Thyroid gland (tissue), 4 donors: ENCODE data around the gene TMEM131.

Source experiments
- POLR2A ChIP-seq, 2 donors: fragments of 450-650 bp; IDR thresholded peaks; one replicate each; pipeline ENCODE4 v1.6.1; 2017; ENCODE audit warnings: antibody characterized with exemption in 2 of 2, mild to moderate bottlenecking in 2 of 2, moderate library complexity in 1 of 2
- TF ChIP-seq, protein P1 (sequence below), 6 experiments: fragments of 200-600 bp in 3 of 6; fragments of 450-650 bp in 3 of 6; sonication (generic) in 3 of 6; IDR thresholded peaks; one replicate each; pipeline ENCODE4 v1.5.1; 2016 to 2019; ENCODE audit warnings: antibody characterized with exemption in 6 of 6, mild to moderate bottlenecking in 2 of 6, inconsistent platforms in 1 of 6, moderate library complexity in 1 of 6

DNA sequence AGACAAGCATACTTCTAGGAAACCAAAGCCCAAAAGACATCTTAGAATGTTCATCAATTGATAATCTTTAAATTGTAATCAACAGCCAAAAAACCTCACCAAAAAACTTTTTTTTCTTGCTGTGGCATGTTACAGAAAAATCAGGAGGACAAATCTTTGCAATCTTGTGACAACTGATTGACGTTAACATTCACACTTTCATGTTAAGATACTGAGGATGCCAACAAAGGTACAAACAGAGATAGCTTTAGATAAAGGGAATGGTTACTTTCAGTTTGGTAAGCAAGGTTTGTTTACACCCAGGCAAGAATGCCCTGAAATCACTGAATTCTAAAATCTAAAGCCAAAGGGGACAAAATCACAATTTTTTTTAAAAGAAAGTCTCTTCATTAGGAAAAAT lies 190.0 kb downstream of the TMEM131 start:
- no peak for TF ChIP-seq POLR2A (IDR thresholded peaks at IDR 0.05)
- TF ChIP-seq, protein P1, sequence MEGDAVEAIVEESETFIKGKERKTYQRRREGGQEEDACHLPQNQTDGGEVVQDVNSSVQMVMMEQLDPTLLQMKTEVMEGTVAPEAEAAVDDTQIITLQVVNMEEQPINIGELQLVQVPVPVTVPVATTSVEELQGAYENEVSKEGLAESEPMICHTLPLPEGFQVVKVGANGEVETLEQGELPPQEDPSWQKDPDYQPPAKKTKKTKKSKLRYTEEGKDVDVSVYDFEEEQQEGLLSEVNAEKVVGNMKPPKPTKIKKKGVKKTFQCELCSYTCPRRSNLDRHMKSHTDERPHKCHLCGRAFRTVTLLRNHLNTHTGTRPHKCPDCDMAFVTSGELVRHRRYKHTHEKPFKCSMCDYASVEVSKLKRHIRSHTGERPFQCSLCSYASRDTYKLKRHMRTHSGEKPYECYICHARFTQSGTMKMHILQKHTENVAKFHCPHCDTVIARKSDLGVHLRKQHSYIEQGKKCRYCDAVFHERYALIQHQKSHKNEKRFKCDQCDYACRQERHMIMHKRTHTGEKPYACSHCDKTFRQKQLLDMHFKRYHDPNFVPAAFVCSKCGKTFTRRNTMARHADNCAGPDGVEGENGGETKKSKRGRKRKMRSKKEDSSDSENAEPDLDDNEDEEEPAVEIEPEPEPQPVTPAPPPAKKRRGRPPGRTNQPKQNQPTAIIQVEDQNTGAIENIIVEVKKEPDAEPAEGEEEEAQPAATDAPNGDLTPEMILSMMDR (IDR thresholded peaks at IDR 0.05) = no peak
